BJ (cell line): ENCODE results near the gene SLIT1. TPM values are rescaled to one million over a fixed set of nuclear protein-coding genes. Genes with fewer than 3 reads are reported as not detected.

Source experiments
- CTCF ChIA-PET: fragments of 350-600 bp; formaldehyde crosslinking; extraction: SDS; loops from one replicate; lab custom pipeline; 2021; ENCODE audit warnings: antibody characterized with exemption, inconsistent platforms; lab: Yijun Ruan, JAX
- POLR2A ChIA-PET: fragments of 300-600 bp; sonication (Branson Sonifier 250); formaldehyde crosslinking; extraction: SDS; loops from one replicate; lab custom pipeline; 2021; ENCODE audit warnings: antibody characterized with exemption; lab: Charles Lee
- DNase-seq: peaks from one replicate; pipeline ENCODE4 v3.0.0-alpha.2; 2011; ENCODE audit warnings: low read depth
- H3K27me3 ChIP-seq: 2 replicates; pipeline ENCODE4 v1.6.0; 2011; ENCODE audit warnings: low read length; ENCODE audit not compliant: control insufficient read depth, insufficient read depth
- H3K36me3 ChIP-seq: 2 replicates; pipeline ENCODE4 v1.5.1; 2011; ENCODE audit warnings: low read length; ENCODE audit not compliant: control insufficient read depth, insufficient read depth
- H3K4me3 ChIP-seq: 2 replicates; pipeline ENCODE4 v1.5.1; 2011; ENCODE audit warnings: low read depth, mild to moderate bottlenecking, control low read depth, low read length
- polyA plus RNA-seq: library from polyadenylated mRNA; depleted of rRNA; stranded (reverse); fragments of >200 nt; gene quantifications from 2 replicates; pipeline ENCODE4 v1.2.3, GENCODE V29; 2011
- TF ChIP-seq, protein P1 (sequence below): IDR thresholded peaks from 2 replicates; pipeline ENCODE4 v1.5.1; 2011; ENCODE audit warnings: low read depth, mild to moderate bottlenecking, control low read depth, inconsistent platforms, low read length, moderate library complexity; ENCODE audit not compliant: insufficient read depth

Gene SLIT1
- polyA plus RNA-seq, 1 experiment, result 0.02 TPM

DNA sequence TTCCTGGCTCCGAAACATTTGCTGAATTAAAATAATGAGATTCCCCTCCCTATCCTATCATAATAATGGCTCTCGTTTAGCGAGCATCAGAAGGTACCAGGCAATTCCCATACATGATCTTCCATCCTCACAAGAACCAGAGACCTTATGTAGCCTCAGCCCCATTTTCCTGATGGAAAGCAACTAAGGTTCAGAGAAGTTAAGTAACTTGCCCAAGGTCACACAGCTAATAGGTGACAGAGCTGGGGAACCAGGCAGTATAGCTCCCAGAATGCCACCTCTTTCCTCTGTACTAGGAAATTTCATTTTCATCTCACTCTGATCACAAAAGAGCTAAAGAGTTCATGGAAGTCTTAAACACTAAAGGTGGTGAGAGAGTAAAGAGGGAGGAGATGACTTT, 2.4 kb downstream of the SLIT1 start:
- TF ChIP-seq, protein P1, sequence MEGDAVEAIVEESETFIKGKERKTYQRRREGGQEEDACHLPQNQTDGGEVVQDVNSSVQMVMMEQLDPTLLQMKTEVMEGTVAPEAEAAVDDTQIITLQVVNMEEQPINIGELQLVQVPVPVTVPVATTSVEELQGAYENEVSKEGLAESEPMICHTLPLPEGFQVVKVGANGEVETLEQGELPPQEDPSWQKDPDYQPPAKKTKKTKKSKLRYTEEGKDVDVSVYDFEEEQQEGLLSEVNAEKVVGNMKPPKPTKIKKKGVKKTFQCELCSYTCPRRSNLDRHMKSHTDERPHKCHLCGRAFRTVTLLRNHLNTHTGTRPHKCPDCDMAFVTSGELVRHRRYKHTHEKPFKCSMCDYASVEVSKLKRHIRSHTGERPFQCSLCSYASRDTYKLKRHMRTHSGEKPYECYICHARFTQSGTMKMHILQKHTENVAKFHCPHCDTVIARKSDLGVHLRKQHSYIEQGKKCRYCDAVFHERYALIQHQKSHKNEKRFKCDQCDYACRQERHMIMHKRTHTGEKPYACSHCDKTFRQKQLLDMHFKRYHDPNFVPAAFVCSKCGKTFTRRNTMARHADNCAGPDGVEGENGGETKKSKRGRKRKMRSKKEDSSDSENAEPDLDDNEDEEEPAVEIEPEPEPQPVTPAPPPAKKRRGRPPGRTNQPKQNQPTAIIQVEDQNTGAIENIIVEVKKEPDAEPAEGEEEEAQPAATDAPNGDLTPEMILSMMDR, result no peak
- CTCF ChIA-PET, result no interaction called here
- POLR2A ChIA-PET, result no interaction called here
- Histone ChIP-seq H3K36me3 (no peaks in the 10 kb centered on the region), H3K27me3 (peaks cover 37% of the 10 kb centered on the region), H3K4me3 (no peak overlapping the region)
- DNase-seq, result no peak

DNA sequence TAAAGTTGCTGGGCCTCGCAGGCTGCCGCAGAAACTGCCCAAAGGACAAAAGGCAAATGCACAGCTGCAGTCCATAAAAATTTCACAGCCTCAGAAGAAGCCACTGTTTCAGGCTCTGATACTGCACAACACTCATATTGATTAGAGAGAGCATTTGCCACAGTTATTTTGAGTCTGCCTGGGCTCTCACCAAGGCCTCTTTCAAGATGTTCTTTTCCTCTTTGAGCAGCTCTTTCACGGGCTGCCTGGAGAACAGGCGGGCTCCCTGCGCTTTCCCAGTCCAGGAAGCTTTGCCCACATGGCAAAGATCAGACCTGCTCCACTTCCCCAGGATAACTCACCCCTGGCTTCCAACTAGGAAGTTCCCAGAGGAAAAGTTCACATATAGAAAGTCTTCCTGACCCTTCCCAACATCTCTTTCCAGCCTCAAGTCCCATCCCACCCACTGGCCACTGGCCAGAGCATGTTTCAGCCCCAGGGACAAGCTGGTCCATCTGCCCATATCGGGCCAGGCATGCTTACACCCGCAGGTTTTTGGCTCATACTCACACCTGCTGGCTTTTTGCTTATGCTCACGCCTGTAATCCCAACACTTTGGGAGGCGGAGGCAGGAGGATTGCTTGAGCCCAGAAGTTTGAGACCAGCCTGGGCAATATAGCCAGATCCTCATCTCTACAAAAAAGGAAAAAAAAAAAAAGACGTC, 3.3 kb downstream of the SLIT1 start:
- Histone ChIP-seq H3K27me3 (peaks cover 38% of the 10 kb centered on the region), H3K4me3 (no peak overlapping the region), H3K36me3 (no peaks in the 10 kb centered on the region)
- TF ChIP-seq, protein P1, result no peak
- ChIA-PET POLR2A (no interaction called here), CTCF (interaction anchor here (0.9 to 1.5 kb wide), 3 partner anchors 14 to 22 kb away, joined by 3 to 6 read pairs (median 4); no protein-coding TSS in a partner anchor)
- DNase-seq, result no peak

DNA sequence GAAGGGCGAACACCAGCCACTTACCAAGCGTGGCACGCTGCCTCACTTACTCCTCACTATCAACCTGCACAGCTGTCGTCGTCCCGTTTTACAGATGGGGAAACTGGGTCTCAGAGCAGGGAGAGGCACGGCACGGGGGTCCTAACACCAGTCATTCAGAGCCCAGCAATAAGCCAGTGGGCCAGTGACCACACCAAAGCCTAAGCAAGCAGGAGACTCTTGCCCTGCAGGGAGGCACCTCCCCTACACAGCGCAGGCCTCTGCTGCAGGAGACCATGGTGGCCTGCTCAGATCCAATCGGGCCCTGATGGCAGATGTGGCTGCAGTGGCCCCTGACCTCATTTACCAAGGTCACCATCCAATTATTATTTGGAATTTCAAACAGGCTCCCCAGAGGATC, 4.8 kb downstream of the SLIT1 start:
- TF ChIP-seq, protein P1, result no peak
- ChIA-PET CTCF (interaction anchor here (0.7 to 1.0 kb wide), 2 partner anchors 15 to 29 kb away, joined by 4 to 5 read pairs; no protein-coding TSS in a partner anchor), POLR2A (no interaction called here)
- H3K27me3 ChIP-seq, result peaks cover 34% of the 10 kb centered on the region
- no peaks in the 10 kb centered on the region for H3K36me3 ChIP-seq
- no peak for DNase-seq
- no peak overlapping the region for H3K4me3 ChIP-seq

DNA sequence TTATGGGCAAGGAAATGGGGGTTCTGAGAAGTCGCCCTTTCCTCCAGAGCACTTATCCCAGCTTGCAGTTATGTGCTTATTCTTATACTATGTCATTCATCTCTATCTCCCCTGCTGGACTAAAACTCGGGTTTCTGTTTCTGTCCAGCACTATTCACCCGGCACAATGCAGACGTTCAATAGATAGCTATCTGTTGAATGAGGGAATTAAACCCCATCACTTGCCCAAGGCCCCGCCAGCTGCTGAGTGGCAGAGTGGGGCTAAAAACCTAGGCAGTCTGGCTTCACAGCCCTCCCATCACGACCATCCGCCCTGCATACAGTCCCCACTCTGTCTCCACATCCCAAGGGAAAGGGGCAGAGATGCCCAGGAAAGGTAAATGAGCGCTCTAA, 5.4 kb downstream of the SLIT1 start:
- TF ChIP-seq, protein P1, result no peak
- Histone ChIP-seq H3K4me3 (no peak overlapping the region), H3K36me3 (no peaks in the 10 kb centered on the region), H3K27me3 (peaks cover 33% of the 10 kb centered on the region)
- ChIA-PET POLR2A (no interaction called here), CTCF (interaction anchor here (0.7 kb wide), 1 partner anchor 30 kb away, joined by 5 read pairs; no protein-coding TSS in a partner anchor)
- DNase-seq, result no peak

DNA sequence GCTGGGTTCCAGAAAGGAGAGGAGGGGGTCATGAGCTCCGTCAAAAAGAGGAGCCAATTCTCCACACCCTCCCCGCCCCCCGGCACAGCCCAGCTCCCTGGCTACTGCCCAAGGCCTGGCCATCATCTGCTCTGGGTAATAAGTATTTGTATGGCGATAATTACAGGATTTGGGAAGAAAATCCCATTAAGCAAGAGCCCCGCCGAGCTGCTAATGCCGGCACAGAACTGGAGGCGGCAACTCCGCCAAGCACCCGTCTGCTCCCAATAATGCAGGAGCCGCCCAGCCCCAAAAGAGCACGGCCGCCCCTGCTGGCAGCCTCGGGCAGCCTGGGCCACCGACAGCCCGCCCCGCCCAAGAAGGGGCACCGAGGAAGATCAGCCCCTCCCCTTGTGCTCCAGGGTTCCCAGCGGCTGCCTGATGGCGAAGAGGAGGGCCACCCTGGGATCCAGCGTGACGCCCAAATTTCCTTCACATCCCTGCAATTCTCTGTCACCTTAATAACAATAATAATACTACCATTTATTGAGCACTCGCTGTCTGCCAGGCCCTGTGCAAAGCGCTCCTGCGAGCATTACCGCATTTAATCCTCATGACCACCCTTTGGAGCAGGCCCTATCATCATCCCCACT, 5.9 kb downstream of the SLIT1 start:
- CTCF ChIA-PET, result interaction anchor here (0.9 to 1.5 kb wide), 2 partner anchors 17 to 140 kb away, joined by 3 to 5 read pairs; no protein-coding TSS in a partner anchor
- POLR2A ChIA-PET, result no interaction called here
- Histone ChIP-seq H3K4me3 (no peak overlapping the region), H3K27me3 (peaks cover 29% of the 10 kb centered on the region), H3K36me3 (no peaks in the 10 kb centered on the region)
- TF ChIP-seq, protein P1, result peak; percentile 16; the same call in 1 of the 2 replicates
- no peak for DNase-seq
